ENCODE data around the gene ZNRF1. TPM values are rescaled to one million over a fixed set of nuclear protein-coding genes. Genes with fewer than 3 reads are reported as not detected.

ZNRF1 gene
- total and polyA plus RNA-seq, 4 donors: 13.2 to 103 (median 54.9) TPM

- Histone ChIP-seq H3K36me3 (ENCODE audit: control insufficient read depth, insufficient read depth, low read length) (peaks cover 46% of the 10 kb centered on the region), H3K4me1 (ENCODE audit: control insufficient read depth, insufficient read depth, low read length) (peaks cover 76% of the 10 kb centered on the region), H3K9me3 (ENCODE audit: control insufficient read depth, insufficient read depth, low read length) (no peaks in the 10 kb centered on the region), H3K27ac (ENCODE audit: low read depth, low read length) (no peak overlapping the region), H3K4me3 (ENCODE audit: low read depth, low read length) (no peak overlapping the region), H3K27me3 (ENCODE audit: control insufficient read depth, insufficient read depth, low read length) (no peaks in the 10 kb centered on the region)
- no peak for DNase-seq (ENCODE audit: low read depth in 4 of 6, low spot score in 6 of 6)
- 88% methylated on average over 16 of the region's 20 CpGs for WGBS (ENCODE audit: insufficient coverage)
Observed at GRCh38 chr16:75113541-75114121, 114.8 kb downstream of the ZNRF1 start.

DNA sequence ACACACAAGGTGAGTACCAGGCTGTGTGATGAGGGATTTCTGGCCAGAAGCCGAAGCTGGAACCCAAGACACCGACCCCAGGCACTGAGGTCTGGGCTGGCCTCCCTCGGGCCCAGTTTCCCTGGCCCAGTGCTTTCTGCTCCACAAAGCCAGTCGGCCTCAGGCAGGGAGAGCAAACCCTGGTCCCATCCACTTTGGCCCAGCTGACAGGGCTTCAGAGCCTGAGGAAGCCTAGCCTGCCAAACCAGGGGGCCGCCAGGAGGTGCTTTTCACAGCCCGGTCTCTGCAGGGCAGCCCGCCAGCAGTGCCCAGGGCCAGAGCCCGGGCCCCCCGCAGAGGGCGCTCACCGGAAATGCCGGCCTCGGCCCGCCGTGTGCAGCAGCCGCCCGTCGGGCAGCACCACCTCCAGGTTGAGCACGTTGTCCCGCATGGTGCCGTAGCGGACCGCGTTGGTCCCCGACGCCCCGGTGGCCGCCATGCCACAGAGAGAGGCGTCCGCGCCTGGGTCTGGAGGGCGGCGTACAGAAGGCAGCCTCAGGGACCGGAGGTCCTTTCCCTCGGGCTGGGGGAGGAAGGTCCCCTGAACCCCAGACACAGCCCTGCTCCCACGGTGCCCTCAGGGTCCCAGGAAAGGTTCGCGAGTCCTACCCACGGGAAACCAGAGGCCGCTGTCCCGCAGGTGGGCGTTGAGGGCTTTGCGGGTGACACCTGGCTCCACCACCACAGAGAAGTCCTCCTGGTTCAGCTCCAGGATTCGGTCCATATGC lies 115.5 kb downstream of the ZNRF1 start:
- H3K27me3 ChIP-seq (ENCODE audit: control insufficient read depth, insufficient read depth, low read length): no peaks in the 10 kb centered on the region
- H3K36me3 ChIP-seq (ENCODE audit: control insufficient read depth, insufficient read depth, low read length): peaks cover 43% of the 10 kb centered on the region
- peaks cover 69% of the 10 kb centered on the region for H3K4me1 ChIP-seq (ENCODE audit: control insufficient read depth, insufficient read depth, low read length)
- no peaks in the 10 kb centered on the region for H3K9me3 ChIP-seq (ENCODE audit: control insufficient read depth, insufficient read depth, low read length)
- 94% methylated on average over 43 of the region's 44 CpGs for WGBS (ENCODE audit: insufficient coverage)
- no peak for DNase-seq (ENCODE audit: low read depth in 4 of 6, low spot score in 6 of 6)
- no peak overlapping the region for H3K27ac ChIP-seq (ENCODE audit: low read depth, low read length)
- no peak overlapping the region for H3K4me3 ChIP-seq (ENCODE audit: low read depth, low read length)

GRCh38 chr16:75114946-75115825 lies 116.4 kb downstream of the ZNRF1 start:
- H3K4me1 ChIP-seq (ENCODE audit: control insufficient read depth, insufficient read depth, low read length): peaks cover 61% of the 10 kb centered on the region
- no peak for DNase-seq (ENCODE audit: low read depth in 4 of 6, low spot score in 6 of 6)
- peaks cover 36% of the 10 kb centered on the region for H3K36me3 ChIP-seq (ENCODE audit: control insufficient read depth, insufficient read depth, low read length)
- no peak overlapping the region for H3K4me3 ChIP-seq (ENCODE audit: low read depth, low read length)
- no peaks in the 10 kb centered on the region for H3K9me3 ChIP-seq (ENCODE audit: control insufficient read depth, insufficient read depth, low read length)
- WGBS (ENCODE audit: insufficient coverage): 96% methylated on average over 40 of the region's 45 CpGs
- no peak overlapping the region for H3K27ac ChIP-seq (ENCODE audit: low read depth, low read length)
- no peaks in the 10 kb centered on the region for H3K27me3 ChIP-seq (ENCODE audit: control insufficient read depth, insufficient read depth, low read length)

DNA sequence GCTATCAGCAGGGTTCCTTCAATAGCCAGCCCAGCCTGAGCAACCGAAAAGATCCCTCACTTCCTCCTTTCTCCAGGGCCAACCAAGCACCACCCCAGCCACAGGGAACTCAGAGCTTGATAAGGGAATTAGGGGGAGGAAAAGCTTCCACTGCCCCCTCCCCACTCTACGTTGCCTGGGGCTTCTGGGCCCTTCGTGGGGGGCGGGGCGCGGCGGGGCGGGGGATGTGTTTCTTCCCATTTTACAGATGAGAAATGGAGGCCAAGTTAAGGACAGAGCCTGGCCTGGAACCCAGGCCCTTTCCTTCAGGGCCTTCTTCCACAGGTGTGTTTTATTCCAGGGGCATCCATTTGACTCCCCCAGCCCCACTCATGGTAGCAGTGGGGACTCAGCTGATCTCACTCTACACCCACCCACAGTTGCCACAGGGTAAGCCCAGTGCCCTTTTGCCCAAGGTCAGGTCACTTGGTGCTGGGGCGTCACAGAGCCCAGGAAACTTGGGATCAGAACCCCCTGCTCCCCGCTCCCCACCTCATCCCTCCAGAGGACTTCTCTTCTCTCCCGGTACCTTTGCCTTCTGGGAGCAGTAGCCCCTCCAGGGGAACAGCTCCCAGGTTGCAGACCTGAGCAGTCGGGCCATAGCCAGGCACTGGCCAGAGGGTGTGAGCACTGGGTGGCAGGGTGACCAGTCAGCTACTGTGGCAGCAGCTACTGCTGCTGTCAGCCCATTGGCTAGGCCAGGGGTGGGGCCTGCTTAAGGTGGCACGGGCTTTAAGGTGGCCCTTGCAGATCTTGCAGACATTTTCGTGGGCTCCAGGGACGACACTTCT lies 117.5 kb downstream of the ZNRF1 start, which contains the start of gene LDHD:
Gene LDHD, minus strand, starts transcription at position 700 of the 830 bp plus-strand sequence. Its CDS starts 60 bp downstream, at position 640.
- Histone ChIP-seq H3K36me3 (ENCODE audit: control insufficient read depth, insufficient read depth, low read length) (peaks cover 36% of the 10 kb centered on the region), H3K9me3 (ENCODE audit: control insufficient read depth, insufficient read depth, low read length) (no peaks in the 10 kb centered on the region), H3K4me1 (ENCODE audit: control insufficient read depth, insufficient read depth, low read length) (peaks cover 50% of the 10 kb centered on the region), H3K27ac (ENCODE audit: low read depth, low read length) (no peak within 1 kb of the TSS), H3K27me3 (ENCODE audit: control insufficient read depth, insufficient read depth, low read length) (no peaks in the 10 kb centered on the region), H3K4me3 (ENCODE audit: low read depth, low read length) (peak within 1 kb of the TSS; percentile 65)
- 30% methylated on average over 4 of the region's 15 CpGs for WGBS (ENCODE audit: insufficient coverage)
- peak in 3 of 6 donors; percentile 56 to 84 (median 74) for DNase-seq (ENCODE audit: low read depth in 4 of 6, low spot score in 6 of 6)

- Histone ChIP-seq H3K4me3 (ENCODE audit: low read depth, low read length) (peak overlapping the region; percentile 65), H3K27ac (ENCODE audit: low read depth, low read length) (no peak overlapping the region)
Observed at GRCh38 chr16:75116911-75117245, 118.1 kb downstream of the ZNRF1 start.

GRCh38 chr16:75118943-75119539 lies 120.2 kb downstream of the ZNRF1 start:
- Histone ChIP-seq H3K4me3 (ENCODE audit: low read depth, low read length) (no peak overlapping the region), H3K4me1 (ENCODE audit: control insufficient read depth, insufficient read depth, low read length) (peaks cover 24% of the 10 kb centered on the region), H3K36me3 (ENCODE audit: control insufficient read depth, insufficient read depth, low read length) (peaks cover 12% of the 10 kb centered on the region), H3K9me3 (ENCODE audit: control insufficient read depth, insufficient read depth, low read length) (peaks cover 4% of the 10 kb centered on the region), H3K27ac (ENCODE audit: low read depth, low read length) (no peak overlapping the region), H3K27me3 (ENCODE audit: control insufficient read depth, insufficient read depth, low read length) (no peaks in the 10 kb centered on the region)
- WGBS (ENCODE audit: insufficient coverage): 74% methylated on average over 5 of the region's 6 CpGs
- DNase-seq (ENCODE audit: low read depth in 4 of 6, low spot score in 6 of 6): no peak

More at GRCh38 chr16:75116911-75117245, 118.1 kb downstream of the ZNRF1 start:
- WGBS (ENCODE audit: insufficient coverage): no CpG with 5 or more reads among the region's 3 CpGs
- H3K4me1 ChIP-seq (ENCODE audit: control insufficient read depth, insufficient read depth, low read length): peaks cover 44% of the 10 kb centered on the region
- peaks cover under 1% of the 10 kb centered on the region for H3K9me3 ChIP-seq (ENCODE audit: control insufficient read depth, insufficient read depth, low read length)
- no peaks in the 10 kb centered on the region for H3K27me3 ChIP-seq (ENCODE audit: control insufficient read depth, insufficient read depth, low read length)
- DNase-seq (ENCODE audit: low read depth in 4 of 6, low spot score in 6 of 6): no peak
- peaks cover 33% of the 10 kb centered on the region for H3K36me3 ChIP-seq (ENCODE audit: control insufficient read depth, insufficient read depth, low read length)

DNA sequence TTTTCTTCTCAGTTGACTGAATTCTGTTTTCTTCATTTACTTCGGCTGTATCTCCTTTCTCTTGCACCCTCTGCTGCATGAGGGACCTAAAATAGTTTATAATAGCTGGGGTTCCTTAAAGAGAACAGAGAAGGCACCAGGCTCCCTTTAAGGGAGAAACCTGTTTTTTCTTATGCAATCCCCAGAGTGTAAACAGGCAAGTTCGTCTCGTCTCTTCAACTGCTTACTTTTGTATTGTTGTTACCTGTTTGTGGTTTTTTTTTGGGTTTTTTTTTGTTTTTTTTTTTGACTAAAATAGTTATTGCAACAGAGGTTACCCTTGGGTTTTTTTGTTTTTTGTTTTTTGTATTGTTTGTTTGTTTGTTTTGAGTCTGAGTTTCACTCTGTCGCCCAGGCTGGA lies 121.4 kb downstream of the ZNRF1 start:
- H3K27me3 ChIP-seq (ENCODE audit: control insufficient read depth, insufficient read depth, low read length): no peaks in the 10 kb centered on the region
- H3K36me3 ChIP-seq (ENCODE audit: control insufficient read depth, insufficient read depth, low read length): no peaks in the 10 kb centered on the region
- 78% methylated on average over 1 of the region's 4 CpGs for WGBS (ENCODE audit: insufficient coverage)
- peaks cover 15% of the 10 kb centered on the region for H3K4me1 ChIP-seq (ENCODE audit: control insufficient read depth, insufficient read depth, low read length)
- DNase-seq (ENCODE audit: low read depth in 4 of 6, low spot score in 6 of 6): no peak
- H3K9me3 ChIP-seq (ENCODE audit: control insufficient read depth, insufficient read depth, low read length): peaks cover 4% of the 10 kb centered on the region
- H3K27ac ChIP-seq (ENCODE audit: low read depth, low read length): no peak overlapping the region
- H3K4me3 ChIP-seq (ENCODE audit: low read depth, low read length): no peak overlapping the region

- no peaks in the 10 kb centered on the region for H3K36me3 ChIP-seq (ENCODE audit: control insufficient read depth, insufficient read depth, low read length)
- H3K27ac ChIP-seq (ENCODE audit: low read depth, low read length): no peak overlapping the region
- H3K9me3 ChIP-seq (ENCODE audit: control insufficient read depth, insufficient read depth, low read length): peaks cover 4% of the 10 kb centered on the region
- H3K27me3 ChIP-seq (ENCODE audit: control insufficient read depth, insufficient read depth, low read length): no peaks in the 10 kb centered on the region
- DNase-seq (ENCODE audit: low read depth in 4 of 6, low spot score in 6 of 6): no peak
- no peaks in the 10 kb centered on the region for H3K4me1 ChIP-seq (ENCODE audit: control insufficient read depth, insufficient read depth, low read length)
- H3K4me3 ChIP-seq (ENCODE audit: low read depth, low read length): no peak overlapping the region
- 95% methylated on average over 4 of the region's 6 CpGs for WGBS (ENCODE audit: insufficient coverage)
Observed at GRCh38 chr16:75121949-75122568, 123.2 kb downstream of the ZNRF1 start.

Data from spinal cord (tissue), 10 donors.